Fibroblast of gingiva (primary cell): Measurements from ENCODE around the gene WBP2.

ENCODE experiments used
- DNase-seq: peaks from one replicate; pipeline ENCODE4 v3.0.0-alpha.2; 2011; ENCODE audit warnings: low read depth

Gene WBP2

DNA sequence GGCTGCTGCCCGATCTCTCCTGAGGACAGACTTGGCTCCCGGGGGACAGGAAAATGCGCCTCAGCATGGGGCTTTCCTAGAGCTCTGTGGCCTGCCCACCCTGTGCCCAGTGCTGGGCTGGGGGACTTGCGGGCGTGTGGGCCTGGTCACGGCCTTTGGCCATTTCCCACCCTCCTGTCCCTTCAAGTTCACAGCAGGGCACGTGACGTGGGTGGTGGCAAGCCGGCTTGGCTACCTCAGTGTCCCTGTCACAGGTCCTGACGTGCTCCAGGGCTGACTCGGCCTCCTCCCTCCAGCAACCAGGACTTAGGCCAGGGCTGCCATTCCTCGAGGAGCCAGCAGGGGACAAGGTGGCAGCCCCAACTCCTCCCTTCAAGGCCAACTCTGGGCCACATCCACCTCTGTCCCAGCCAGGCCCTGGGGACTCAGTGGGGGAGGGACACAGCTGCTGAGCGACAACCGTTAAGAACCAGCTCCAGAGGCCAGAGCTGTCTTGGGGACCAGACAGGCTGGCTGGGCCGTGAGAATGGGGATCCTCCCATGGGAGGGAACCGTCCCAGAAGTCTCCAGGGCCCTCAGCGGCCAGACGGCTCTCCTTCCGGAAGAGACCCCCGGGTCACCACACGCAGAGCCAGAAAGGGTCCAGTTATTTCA is 9.9 kb downstream of the WBP2 start:
- peak; percentile 65 for DNase-seq

DNA sequence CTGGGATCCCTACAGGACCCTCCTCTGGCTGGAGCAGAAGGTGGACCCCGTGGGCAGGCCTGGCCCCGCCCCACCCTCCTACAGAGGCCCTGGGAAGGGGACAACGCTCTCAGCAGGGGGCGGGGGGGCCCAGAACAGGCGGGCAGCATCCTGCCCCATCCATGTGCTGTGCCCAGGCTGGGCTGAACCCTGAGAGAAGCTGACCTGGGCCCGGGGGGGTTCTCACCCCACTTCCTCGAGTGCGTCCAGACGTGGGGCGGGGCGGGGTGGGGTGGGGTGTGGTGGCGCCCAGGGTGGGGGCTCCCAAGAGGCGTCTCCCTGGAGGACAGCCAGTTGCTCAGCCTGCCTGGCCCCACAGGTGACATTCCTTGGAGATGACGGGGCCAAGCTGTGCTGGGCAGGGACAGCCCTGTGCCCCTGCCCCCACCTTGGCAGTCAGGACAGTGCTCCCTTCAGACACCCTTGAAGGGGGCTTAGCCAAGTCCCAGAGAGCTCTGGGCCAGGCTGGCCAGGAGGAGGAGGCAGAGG is 10.5 kb downstream of the WBP2 start:
- no peak for DNase-seq

DNA sequence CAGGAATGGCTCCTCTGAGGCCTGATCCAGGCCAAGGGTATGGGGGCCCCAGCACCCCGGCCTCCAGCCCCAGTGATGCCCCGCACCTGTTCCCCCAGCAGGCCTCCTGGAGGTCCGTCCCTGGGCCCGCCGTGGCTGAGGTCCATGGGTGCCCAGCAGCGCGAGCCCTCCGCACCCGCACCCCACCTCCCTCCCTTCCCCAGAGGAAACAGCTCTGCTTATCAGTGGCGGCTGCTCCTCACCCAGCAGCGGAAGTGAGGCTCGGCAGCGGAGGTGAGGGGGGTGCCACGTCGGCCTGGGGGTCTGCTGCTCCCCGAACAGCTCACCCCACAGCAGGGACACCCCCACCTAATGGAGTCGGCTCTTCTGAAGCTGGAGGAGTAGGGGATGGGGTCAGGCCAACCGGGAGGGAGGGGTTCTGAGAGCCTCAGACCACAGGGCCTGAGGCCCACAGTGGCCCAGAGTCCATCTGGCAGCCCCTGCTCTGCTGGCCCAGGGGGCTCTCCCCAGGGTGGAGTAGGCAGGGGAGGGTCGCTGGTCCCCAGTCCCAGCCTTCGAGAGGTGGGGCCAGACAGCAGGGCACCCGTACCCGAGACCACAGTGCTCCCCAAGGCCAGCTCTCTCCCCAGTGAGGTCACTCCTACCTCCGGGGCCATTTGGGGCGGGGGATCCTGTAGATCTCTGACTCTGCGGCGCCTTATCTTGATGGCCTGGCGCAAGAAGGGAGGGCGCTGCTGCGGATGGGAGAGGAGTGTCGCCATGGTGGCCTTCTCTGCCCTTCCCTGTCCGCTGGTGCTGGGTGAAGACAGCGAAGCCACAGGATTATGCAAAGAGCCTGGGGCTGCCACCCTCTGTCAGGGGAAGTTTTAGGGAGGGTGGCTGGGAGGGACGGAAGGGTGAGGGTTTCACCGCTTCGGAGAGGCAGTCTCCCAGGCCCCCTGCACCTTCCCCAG is 11.3 kb downstream of the WBP2 start, which contains the start of gene UNC13D:
UNC13D (minus strand) TSS at position 828 of the 953 bp plus-strand sequence; CDS start at position 761, 67 bp downstream.
- DNase-seq = no peak

DNA sequence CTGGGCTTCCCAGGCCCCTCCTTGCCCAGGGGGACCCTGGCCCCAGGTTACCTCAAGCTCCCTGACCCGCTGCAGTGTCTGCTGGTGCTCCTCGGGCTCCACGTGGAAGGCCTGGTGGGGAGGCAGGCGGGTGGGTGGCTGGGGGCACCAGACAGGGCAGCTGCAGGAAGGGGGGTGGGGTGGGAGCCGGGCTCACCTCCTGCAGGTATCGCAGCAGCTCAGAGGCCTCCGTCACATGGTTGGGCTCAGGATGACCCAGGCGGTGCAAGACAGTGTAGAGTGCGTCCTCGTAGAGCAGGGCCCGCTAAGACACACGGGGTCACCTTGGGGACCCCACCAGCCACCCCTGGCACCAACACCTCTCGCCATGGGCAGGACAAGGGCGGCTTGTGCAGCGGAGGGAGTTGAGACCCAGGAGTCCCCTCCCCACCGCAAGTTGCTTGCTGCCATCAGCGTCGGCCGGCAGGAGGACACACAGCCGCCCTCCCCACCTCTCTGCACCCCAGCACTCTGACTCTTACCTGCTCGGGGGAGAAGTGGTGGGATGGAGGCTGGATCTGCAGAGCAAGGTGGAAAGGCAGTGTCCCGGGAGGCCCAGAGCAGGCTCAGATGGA is 12.1 kb downstream of the WBP2 start:
- no peak for DNase-seq

GRCh38 chr17:75842411-75842810 is 12.7 kb downstream of the WBP2 start:
- DNase-seq = no peak

DNA sequence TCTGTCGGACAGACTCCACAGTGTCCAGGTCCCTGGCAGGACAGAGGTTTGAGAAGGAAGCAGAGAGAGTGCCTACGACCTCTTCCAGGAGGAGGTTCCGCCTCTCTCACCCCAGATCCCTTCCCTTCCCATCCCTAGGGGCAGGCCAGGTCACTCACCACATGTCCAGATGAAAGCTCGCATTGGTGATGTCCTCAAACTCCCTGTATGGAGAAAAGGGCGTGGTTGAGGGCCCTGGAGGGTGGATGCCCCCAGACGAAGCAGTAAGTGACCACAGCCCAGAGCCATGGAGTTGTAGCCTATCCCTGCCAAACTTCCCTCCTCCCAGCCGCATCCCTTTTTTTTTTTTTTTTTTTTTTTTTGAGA is 14.4 kb downstream of the WBP2 start:
- DNase-seq = no peak

GRCh38 chr17:75839942-75840798 is 15.0 kb downstream of the WBP2 start:
- DNase-seq = no peak

DNA sequence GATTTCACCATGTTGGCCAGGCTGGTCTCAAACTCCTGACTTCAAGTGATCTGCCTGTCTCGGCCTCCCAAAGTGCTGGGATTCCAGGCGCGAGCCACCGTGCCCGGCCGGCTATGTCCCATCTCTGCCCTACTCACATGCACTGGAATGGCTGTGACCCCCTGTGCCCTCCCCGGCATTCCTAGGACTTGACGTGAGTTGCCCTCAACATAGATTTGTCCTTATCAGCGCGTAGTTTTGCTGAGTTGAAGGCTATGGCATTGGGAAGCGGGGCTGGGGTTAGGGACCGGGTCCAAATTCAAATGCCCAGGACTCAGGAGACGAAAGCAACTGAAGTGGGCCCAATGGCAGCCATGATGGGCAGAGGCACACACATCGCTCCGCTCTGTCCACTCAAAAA is 16.7 kb downstream of the WBP2 start:
- DNase-seq = no peak

DNA sequence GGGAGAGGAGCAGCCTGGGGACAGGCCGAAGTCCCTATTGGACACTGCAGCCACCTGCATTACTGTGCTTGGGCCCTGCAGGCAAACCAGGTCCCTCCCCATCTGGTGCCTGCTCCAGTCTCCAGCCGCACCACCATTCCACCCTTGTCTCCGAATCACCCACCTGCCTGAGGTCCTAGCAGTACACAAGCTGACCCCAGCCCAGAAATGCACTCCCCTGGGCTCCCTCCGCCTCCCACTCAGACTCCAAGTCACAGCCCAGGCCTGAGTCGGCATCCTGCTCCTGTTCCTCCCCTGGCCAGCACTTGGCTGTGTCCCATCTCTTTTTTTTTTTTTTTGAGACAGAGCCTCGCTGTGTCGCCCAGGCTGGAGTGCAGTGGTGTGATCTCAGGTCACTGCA is 17.2 kb downstream of the WBP2 start:
- no peak for DNase-seq

DNA sequence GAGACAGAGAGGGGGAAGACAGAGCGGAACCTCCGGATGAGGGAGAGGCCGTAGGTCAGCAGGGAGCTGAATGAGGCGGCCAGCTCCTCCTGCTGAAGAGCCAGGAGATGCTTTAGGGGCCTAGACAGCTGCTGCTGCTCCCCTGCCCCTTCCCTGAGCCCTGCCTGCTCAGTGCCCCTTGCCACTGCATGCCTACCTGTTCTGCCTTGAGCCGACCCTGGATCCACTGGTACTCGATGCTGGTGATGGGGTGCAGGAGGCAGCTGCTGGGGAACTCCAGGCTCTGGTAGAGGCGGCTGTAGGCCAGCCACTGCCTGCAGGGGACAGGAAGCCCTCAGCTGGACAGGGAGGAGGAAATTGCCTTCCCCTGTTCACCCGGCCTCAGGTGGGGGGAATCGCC is 18.5 kb downstream of the WBP2 start:
- DNase-seq = no peak

DNA sequence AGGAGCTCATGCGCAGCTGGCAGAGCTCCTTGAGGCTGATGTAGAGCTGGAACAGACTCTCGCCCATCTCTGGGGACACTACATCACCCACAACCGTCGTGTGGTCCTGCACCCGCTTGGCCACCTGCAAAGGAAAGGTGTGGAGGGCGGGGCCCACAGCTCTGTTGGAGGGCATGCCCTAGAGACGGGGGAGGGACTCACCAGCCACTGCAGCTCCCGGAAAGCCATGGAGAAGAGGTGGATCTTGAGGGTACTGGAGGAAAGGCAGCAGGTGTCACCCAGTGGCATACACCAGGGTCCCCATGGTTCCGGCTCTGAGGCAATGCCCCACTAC is 19.5 kb downstream of the WBP2 start:
- DNase-seq = no peak

- DNase-seq = no peak
These were observed 20.0 kb downstream of the WBP2 start for GRCh38 chr17:75834928-75835653.

GRCh38 chr17:75834279-75834920 is 20.7 kb downstream of the WBP2 start:
- no peak for DNase-seq

GRCh38 chr17:75832652-75833400 is 22.3 kb downstream of the WBP2 start:
- no peak for DNase-seq

GRCh38 chr17:75832164-75832651 is 22.9 kb downstream of the WBP2 start:
- peak; percentile 33 for DNase-seq

DNA sequence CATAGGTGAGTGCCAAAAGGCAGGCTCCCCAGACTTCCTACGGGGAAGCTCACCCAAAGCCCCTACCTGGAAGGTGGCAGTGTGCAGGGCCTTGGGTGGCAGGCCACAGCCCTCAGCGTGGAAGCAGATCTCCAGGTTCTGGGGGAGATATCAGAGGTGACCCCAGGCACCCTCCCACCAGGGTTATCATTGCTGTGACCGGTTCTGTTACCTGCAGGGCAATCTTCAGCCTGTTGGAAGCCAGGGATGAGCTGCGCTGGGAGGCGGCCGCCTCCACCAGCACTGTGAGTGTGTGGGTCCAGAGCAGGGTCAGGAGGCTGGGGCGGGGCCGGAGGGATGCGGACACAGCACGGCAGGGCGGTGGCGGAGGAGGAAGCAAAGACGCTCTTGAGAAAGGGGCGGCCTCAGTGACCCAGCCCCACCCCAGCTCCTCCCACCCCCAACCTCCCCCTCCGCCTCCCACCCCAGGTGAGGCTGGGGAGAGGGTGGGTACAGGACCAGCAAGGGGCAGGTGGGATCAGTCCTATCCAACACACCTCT is 24.0 kb downstream of the WBP2 start:
- no peak for DNase-seq

DNA sequence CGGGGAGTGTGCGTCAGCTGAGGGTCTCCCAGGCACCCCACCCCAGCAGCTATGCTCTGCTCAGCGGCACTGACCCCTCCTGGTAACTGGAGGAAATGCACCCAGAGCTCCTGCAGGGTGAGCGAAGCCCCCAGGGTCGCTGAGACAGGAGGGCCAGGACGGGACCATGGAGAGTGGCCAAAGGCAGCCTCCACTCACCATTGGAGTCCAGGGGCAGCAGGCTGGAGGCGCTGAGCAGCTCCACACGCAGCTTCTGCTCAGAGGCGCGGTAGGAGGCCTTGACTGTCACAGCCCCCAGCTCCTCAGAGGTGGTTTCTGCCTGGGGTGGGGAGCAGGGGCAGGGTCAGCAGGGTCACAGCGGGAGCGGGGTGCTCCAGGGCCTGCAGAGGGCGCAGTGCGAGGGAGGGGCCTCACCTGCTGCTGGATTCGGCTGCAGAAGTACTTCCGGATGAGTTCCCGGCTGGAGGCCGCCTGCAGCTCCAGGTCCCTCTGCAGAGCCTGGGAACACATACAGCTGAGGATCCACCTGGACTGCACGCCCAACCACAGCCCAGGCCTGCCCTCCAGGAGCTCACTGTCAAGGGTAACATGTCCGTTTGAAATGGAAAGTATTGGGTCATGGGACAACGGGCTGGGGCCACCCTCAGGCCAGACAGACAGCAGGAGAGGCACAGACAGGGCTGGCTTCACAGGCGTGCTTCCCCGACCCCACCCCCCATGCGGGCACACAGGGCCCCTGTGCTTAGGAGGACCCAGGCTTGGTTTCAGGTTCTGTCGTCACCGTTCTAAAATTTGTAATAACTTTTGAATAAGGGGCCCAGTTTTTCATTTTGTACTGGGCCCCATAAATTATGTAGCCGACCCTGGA is 24.7 kb downstream of the WBP2 start:
- no peak for DNase-seq

- DNase-seq = no peak
These were observed 25.4 kb downstream of the WBP2 start for GRCh38 chr17:75829747-75830146.
